Left renal cortex interstitium (tissue), 4 donors: ENCODE results near the gene LSP1. TPM values are rescaled to one million over a fixed set of nuclear protein-coding genes. Genes with fewer than 3 reads are reported as not detected.

Source experiments
- DNase-seq, 4 donors: peaks; one replicate each; pipeline ENCODE4 v3.0.0-alpha.2; 2013; ENCODE audit warnings: low read depth in 4 of 4, low spot score in 2 of 4, missing footprints in 1 of 4
- polyA plus RNA-seq, 4 donors: library from polyadenylated mRNA; unstranded; fragments of 120-200 nt; gene quantifications; one replicate each; pipeline ENCODE4 v1.2.1, GENCODE V29; 2013; ENCODE audit not compliant: insufficient read length in 4 of 4

Gene LSP1
- polyA plus RNA-seq, 4 donors: 4.6 to 7.8 (median 6.3) TPM

GRCh38 chr11:1847006-1847735 lies 5.7 kb upstream of the LSP1 start:
- DNase-seq: no peak

- DNase-seq: no peak
Observed at GRCh38 chr11:1847926-1848639, 4.8 kb upstream of the LSP1 start.

- DNase-seq: no peak
Observed at GRCh38 chr11:1848640-1849430, 4.0 kb upstream of the LSP1 start.

GRCh38 chr11:1851468-1852180 lies 1.3 kb upstream of the LSP1 start:
- no peak for DNase-seq

- DNase-seq: no peak
Observed at GRCh38 chr11:1852271-1852876, 510 bp upstream of the LSP1 start.

GRCh38 chr11:1853376-1854131 lies 670 bp downstream of the LSP1 start:
- no peak for DNase-seq

GRCh38 chr11:1854132-1854948 lies 1.5 kb downstream of the LSP1 start:
- DNase-seq: no peak

GRCh38 chr11:1854949-1855885 lies 2.3 kb downstream of the LSP1 start:
- no peak for DNase-seq

- no peak for DNase-seq
Observed at GRCh38 chr11:1855886-1856265, 3.0 kb downstream of the LSP1 start.

- DNase-seq: no peak
Observed at GRCh38 chr11:1856306-1857005, 3.6 kb downstream of the LSP1 start.

- no peak for DNase-seq
Observed at GRCh38 chr11:1857064-1857463, 4.2 kb downstream of the LSP1 start.

- DNase-seq: no peak
Observed at GRCh38 chr11:1858154-1858553, 5.3 kb downstream of the LSP1 start.

- DNase-seq: no peak
Observed at GRCh38 chr11:1858576-1858975, 5.7 kb downstream of the LSP1 start.

- DNase-seq: no peak
Observed at GRCh38 chr11:1859004-1859403, 6.1 kb downstream of the LSP1 start.

- no peak for DNase-seq
Observed at GRCh38 chr11:1860108-1860507, 7.2 kb downstream of the LSP1 start.

GRCh38 chr11:1861435-1862411 lies 8.8 kb downstream of the LSP1 start:
- no peak for DNase-seq
